Trophoblast cell (in vitro differentiated cells and primary cell): Measurements from ENCODE around the gene GCM1.
"Not testable (repeated sequence)": the region's sequence is repeated elsewhere in the genome, so short reads cannot be mapped to it uniquely, and the experiment has no call there.

Experiments used
- DNase-seq, 2 donors: peaks; one replicate each; pipeline ENCODE4 v3.0.0-alpha.2; 2016
- H2AFZ ChIP-seq: 2 replicates; pipeline ENCODE4 v1.6.1; 2013; ENCODE audit warnings: low read length, moderate library complexity, mild to moderate bottlenecking; ENCODE audit not compliant: insufficient read depth, poor library complexity
- H2AK5ac ChIP-seq: 2 replicates; pipeline ENCODE4 v1.6.1; 2013; ENCODE audit warnings: mild to moderate bottlenecking, low read length
- H2BK120ac ChIP-seq: 2 replicates; pipeline ENCODE4 v1.6.1; 2013; ENCODE audit warnings: low read length, mild to moderate bottlenecking, moderate library complexity; ENCODE audit not compliant: insufficient read depth, poor library complexity
- H2BK12ac ChIP-seq: 2 replicates; pipeline ENCODE4 v1.6.1; 2013; ENCODE audit warnings: mild to moderate bottlenecking, low read length, moderate library complexity
- H2BK5ac ChIP-seq: 2 replicates; pipeline ENCODE4 v1.6.1; 2013; ENCODE audit warnings: low read length, low read depth, moderate library complexity, mild to moderate bottlenecking; ENCODE audit not compliant: poor library complexity
- H3K14ac ChIP-seq: 2 replicates; pipeline ENCODE4 v1.6.1; 2013; ENCODE audit warnings: mild to moderate bottlenecking, low read length
- H3K18ac ChIP-seq: 2 replicates; pipeline ENCODE4 v1.6.1; 2013; ENCODE audit warnings: mild to moderate bottlenecking, low read length
- H3K23ac ChIP-seq: 2 replicates; pipeline ENCODE4 v1.6.1; 2013; ENCODE audit warnings: low read length
- H3K27ac ChIP-seq: 2 replicates; pipeline ENCODE4 v1.5.1; 2013; ENCODE audit warnings: low read depth, mild to moderate bottlenecking, inconsistent platforms, low read length, moderate library complexity
- H3K27me3 ChIP-seq: 2 replicates; pipeline ENCODE4 v1.6.1; 2013; ENCODE audit warnings: inconsistent platforms, mild to moderate bottlenecking, low read length, moderate library complexity; ENCODE audit not compliant: insufficient read depth
- H3K36me3 ChIP-seq, 2 experiments: 1 replicate in 1 of 2; 2 replicates in 1 of 2; pipeline ENCODE4 v1.6.1; 2013; ENCODE audit warnings: low read length in 2 of 2, mild to moderate bottlenecking in 2 of 2, moderate library complexity in 1 of 2; ENCODE audit not compliant: insufficient read depth in 2 of 2, control insufficient read depth in 1 of 2
- H3K4ac ChIP-seq: 2 replicates; pipeline ENCODE4 v1.6.1; 2013; ENCODE audit warnings: low read depth, mild to moderate bottlenecking, low read length, moderate library complexity
- H3K4me1 ChIP-seq, 2 experiments: 1 replicate in 1 of 2; 2 replicates in 1 of 2; pipeline ENCODE4 v1.6.1; 2013; ENCODE audit warnings: low read length in 2 of 2, mild to moderate bottlenecking in 2 of 2, moderate library complexity in 1 of 2; ENCODE audit not compliant: insufficient read depth in 2 of 2, control insufficient read depth in 1 of 2
- H3K4me2 ChIP-seq: 2 replicates; pipeline ENCODE4 v1.6.1; 2013; ENCODE audit warnings: inconsistent platforms, mild to moderate bottlenecking, low read length, moderate library complexity
- H3K4me3 ChIP-seq: 2 replicates; pipeline ENCODE4 v1.5.1; 2013; ENCODE audit warnings: mild to moderate bottlenecking, low read depth, low read length, inconsistent platforms
- H3K79me1 ChIP-seq: one replicate; pipeline ENCODE4 v1.6.1; 2013; ENCODE audit warnings: low read length
- H3K79me2 ChIP-seq: 2 replicates; pipeline ENCODE4 v1.6.1; 2013; ENCODE audit warnings: low read length, mild to moderate bottlenecking; ENCODE audit not compliant: control insufficient read depth, insufficient read depth, poor library complexity
- H3K9ac ChIP-seq: 2 replicates; pipeline ENCODE4 v1.6.1; 2013; ENCODE audit warnings: mild to moderate bottlenecking, low read length
- H3K9me3 ChIP-seq: 2 replicates; pipeline ENCODE4 v1.6.1; 2013; ENCODE audit warnings: low read depth, mild to moderate bottlenecking, control low read depth, inconsistent platforms, low read length; ENCODE audit not compliant: insufficient read depth
- H4K12ac ChIP-seq: 2 replicates; pipeline ENCODE4 v1.6.1; 2013; ENCODE audit warnings: low read depth, mild to moderate bottlenecking, low read length, moderate library complexity
- H4K8ac ChIP-seq: 2 replicates; pipeline ENCODE4 v1.6.1; 2013; ENCODE audit warnings: low read depth, mild to moderate bottlenecking, low read length, moderate library complexity
- H4K91ac ChIP-seq: one replicate; pipeline ENCODE4 v1.6.1; 2013; ENCODE audit warnings: low read depth, mild to moderate bottlenecking, low read length, moderate library complexity
- WGBS: extraction: QIAGEN DNeasy Blood & Tissue Kit; methylation state at CpG from one replicate; pipeline ENCODE4 v1.1.7; 2013; ENCODE audit warnings: missing lambda C conversion rate; ENCODE audit not compliant: insufficient read length, insufficient coverage; ENCODE audit errors: extremely low coverage; 5-methylcytosine and 5-hydroxymethylcytosine counted together

Gene GCM1

DNA sequence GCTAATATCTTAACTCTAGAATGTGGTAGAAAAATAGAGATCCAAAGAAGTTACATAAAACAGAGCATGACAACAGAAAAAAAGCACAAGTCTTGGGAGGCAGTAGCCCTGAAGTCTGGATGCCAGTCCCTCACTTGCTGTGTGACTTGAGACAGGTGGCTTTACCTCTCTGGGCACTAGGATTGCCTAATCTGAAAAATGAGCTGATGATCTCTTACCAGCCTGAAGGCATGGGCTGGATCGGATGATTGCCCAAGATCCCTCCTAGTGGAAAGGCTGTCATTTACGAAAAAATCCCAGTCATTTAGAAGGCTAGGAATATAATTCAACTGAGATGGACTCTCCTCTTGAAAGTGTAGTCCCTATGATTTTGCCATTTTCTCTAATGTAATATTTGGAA, 10.9 kb upstream of the GCM1 start:
- no CpG with 5 or more reads among the region's 2 CpGs for WGBS
- H2BK12ac ChIP-seq: no peak overlapping the region
- DNase-seq: peak; percentile 91 to 98

DNA sequence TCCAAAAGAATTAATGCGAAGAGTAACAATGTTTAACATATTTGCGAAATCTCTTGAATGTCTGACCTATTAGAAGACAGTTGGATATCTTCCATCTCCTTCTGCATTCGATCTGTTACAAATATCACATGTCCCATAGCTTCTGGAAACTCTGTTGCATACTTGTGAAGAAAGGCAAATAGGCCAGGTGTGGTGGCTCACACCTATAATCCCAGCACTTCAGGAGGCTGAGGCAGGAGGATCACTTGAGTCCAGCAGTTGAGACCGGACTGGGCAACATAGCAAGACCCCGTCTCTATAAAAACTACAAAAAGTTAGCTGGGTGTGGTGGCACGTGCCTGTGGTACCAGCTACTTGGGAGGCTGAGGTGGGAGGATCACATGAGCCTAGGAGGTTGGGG, 9.4 kb upstream of the GCM1 start:
- not testable (repeated sequence) for H3K9me3 ChIP-seq, H3K79me2 ChIP-seq, H3K4me3 ChIP-seq, H2BK12ac ChIP-seq, H3K23ac ChIP-seq, H2AK5ac ChIP-seq, H3K27ac ChIP-seq, H2BK5ac ChIP-seq, H3K36me3 ChIP-seq, H4K8ac ChIP-seq, H3K9ac ChIP-seq, H3K4ac ChIP-seq, H3K4me1 ChIP-seq, H3K79me1 ChIP-seq, H2BK120ac ChIP-seq, H4K12ac ChIP-seq, H3K14ac ChIP-seq, H3K18ac ChIP-seq, H2AFZ ChIP-seq, H3K4me2 ChIP-seq, H3K27me3 ChIP-seq
- DNase-seq: peak; percentile 63 to 78
- peak overlapping the region; percentile 47 for H4K91ac ChIP-seq
- WGBS: no CpG with 5 or more reads among the region's 6 CpGs

More for the DNA sequence above, 10.9 kb upstream of the GCM1 start:
- no peak overlapping the region for H3K4me3 ChIP-seq
- H3K18ac ChIP-seq: no peak overlapping the region
- no peak overlapping the region for H2AK5ac ChIP-seq
- no peaks in the 10 kb centered on the region for H3K36me3 ChIP-seq
- no peak overlapping the region for H4K91ac ChIP-seq
- H3K79me2 ChIP-seq: no peaks in the 10 kb centered on the region
- no peak overlapping the region for H2AFZ ChIP-seq
- H2BK5ac ChIP-seq: no peak overlapping the region
- H3K4me2 ChIP-seq: no peak overlapping the region
- no peak overlapping the region for H4K12ac ChIP-seq
- peaks cover 0 to 2% of the 10 kb centered on the region in 2 experiments for H3K4me1 ChIP-seq
- H3K27me3 ChIP-seq: no peaks in the 10 kb centered on the region
- H4K8ac ChIP-seq: no peak overlapping the region
- H3K79me1 ChIP-seq: peaks cover 2% of the 10 kb centered on the region
- no peak overlapping the region for H2BK120ac ChIP-seq
- H3K4ac ChIP-seq: no peak overlapping the region
- no peak overlapping the region for H3K9ac ChIP-seq
- no peaks in the 10 kb centered on the region for H3K9me3 ChIP-seq
- H3K14ac ChIP-seq: no peak overlapping the region
- no peak overlapping the region for H3K27ac ChIP-seq
- H3K23ac ChIP-seq: no peak overlapping the region

DNA sequence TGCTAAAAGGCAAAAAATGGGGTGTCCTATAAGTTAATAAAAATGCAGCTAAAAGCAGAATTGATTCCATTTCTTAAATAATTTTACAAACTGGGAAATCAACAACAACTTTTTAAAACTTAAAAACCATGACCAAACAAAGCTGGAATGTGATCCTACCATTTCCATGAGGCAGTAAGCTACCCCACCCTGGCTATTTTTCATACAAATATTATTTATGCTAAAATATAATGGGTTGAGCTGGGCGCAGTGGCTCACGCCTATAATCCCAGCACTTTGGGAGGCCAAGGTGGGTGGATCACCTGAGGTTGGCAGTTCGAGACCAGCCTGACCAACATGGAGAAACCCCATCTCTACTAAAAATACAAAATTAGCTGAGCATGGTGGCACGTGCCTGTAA, 6.6 kb upstream of the GCM1 start:
- not testable (repeated sequence) for DNase-seq, H3K79me1 ChIP-seq, H3K9ac ChIP-seq, H3K14ac ChIP-seq, H2AFZ ChIP-seq, H3K4me1 ChIP-seq, H4K12ac ChIP-seq, H3K18ac ChIP-seq, H2BK5ac ChIP-seq, H4K8ac ChIP-seq, H3K27me3 ChIP-seq, H3K36me3 ChIP-seq, H3K4me2 ChIP-seq, H2AK5ac ChIP-seq, H3K79me2 ChIP-seq, H3K23ac ChIP-seq, H3K27ac ChIP-seq, H2BK12ac ChIP-seq, H3K4ac ChIP-seq, H2BK120ac ChIP-seq, H3K9me3 ChIP-seq, H3K4me3 ChIP-seq
- no CpG with 5 or more reads among the region's 4 CpGs for whole genome bisulfite sequencing
- peak overlapping the region; percentile 52 for H4K91ac ChIP-seq

DNA sequence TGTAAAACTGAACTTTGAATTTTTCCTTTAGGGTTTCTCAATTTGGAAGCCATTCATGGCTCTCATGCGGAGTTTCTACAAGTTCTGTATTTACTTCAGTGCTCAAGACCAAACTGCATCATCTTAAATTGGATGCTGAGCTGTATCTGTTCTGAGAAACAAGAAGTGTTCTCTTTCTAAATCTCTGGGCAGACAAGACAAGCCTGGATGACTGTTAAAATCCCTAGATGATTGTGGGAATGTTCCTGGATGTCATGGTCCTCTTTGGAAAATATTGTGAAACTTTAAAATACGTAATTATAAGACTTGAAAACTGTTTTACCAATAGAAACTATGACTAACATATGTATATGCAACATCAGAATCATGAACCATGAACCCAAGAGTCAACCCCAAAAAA, 6.2 kb upstream of the GCM1 start:
- Histone ChIP-seq H4K91ac (no peak overlapping the region), H3K4me3 (no peak overlapping the region), H3K27me3 (no peaks in the 10 kb centered on the region), H3K18ac (no peak overlapping the region), H3K4ac (no peak overlapping the region), H3K4me1 (no peaks in the 10 kb centered on the region), H2BK5ac (no peak overlapping the region), H3K23ac (no peak overlapping the region), H3K14ac (no peak overlapping the region), H2AK5ac (no peak overlapping the region), H3K79me2 (no peaks in the 10 kb centered on the region), H3K9ac (no peak overlapping the region), H3K27ac (peak overlapping the region; percentile 43), H3K4me2 (no peak overlapping the region), H4K8ac (no peak overlapping the region), H2AFZ (no peak overlapping the region), H2BK12ac (no peak overlapping the region), H3K9me3 (no peaks in the 10 kb centered on the region), H4K12ac (no peak overlapping the region), H2BK120ac (no peak overlapping the region), H3K36me3 (no peaks in the 10 kb centered on the region), H3K79me1 (no peaks in the 10 kb centered on the region)
- DNase-seq: peak in 1 of 2 donors; percentile 33
- no CpG with 5 or more reads among the region's 2 CpGs for WGBS
